Left lung (tissue), 10 donors: Measurements from ENCODE around the gene AAGAB. TPM values are rescaled to one million over a fixed set of nuclear protein-coding genes. Genes with fewer than 3 reads are reported as not detected.

Experiments
- ATAC-seq: fragments of 200-7000 bp; cut with Tn5 transposase; one replicate; pipeline ENCODE4 v1.9.1; 2020; ENCODE audit warnings: moderate library complexity
- DNase-seq, 4 donors: peaks; one replicate each; pipeline ENCODE4 v3.0.0-alpha.2; 2013 to 2020
- H3K27ac ChIP-seq, 2 donors: fragments of 200-600 bp; sonication (generic) in 1 of 2; one replicate each; pipeline versions ENCODE4 v1.5.0 to v1.8.0; 2020 to 2021
- H3K27me3 ChIP-seq, 2 donors: fragments of 200-600 bp; sonication (generic) in 1 of 2; one replicate each; pipeline versions ENCODE4 v1.5.0 to v1.8.0; 2020 to 2021
- H3K36me3 ChIP-seq, 2 donors: fragments of 200-600 bp; sonication (generic) in 1 of 2; one replicate each; pipeline versions ENCODE4 v1.5.0 to v1.8.0; 2020 to 2021
- H3K4me1 ChIP-seq, 2 donors: fragments of 200-600 bp; one replicate each; pipeline ENCODE4 v1.8.0; 2021
- H3K4me3 ChIP-seq, 2 donors: fragments of 200-600 bp; sonication (generic) in 1 of 2; one replicate each; pipeline versions ENCODE4 v1.5.0 to v1.8.0; 2020 to 2021; ENCODE audit warnings: mild to moderate bottlenecking in 1 of 2
- H3K9me3 ChIP-seq, 2 donors: fragments of 200-600 bp; sonication (generic) in 1 of 2; one replicate each; pipeline versions ENCODE4 v1.5.0 to v1.8.0; 2020 to 2021
- intact Hi-C, 2 donors: fragments of 100-400 bp; cut with DNase I; formaldehyde crosslinking; loops; one replicate each; pipeline versions ENCODE4 v1.11.2 to v1.14.2; 2022
- polyA plus RNA-seq, 6 donors: library from polyadenylated mRNA; unstranded; fragments of 120-200 nt; gene quantifications; one replicate each; pipeline ENCODE4 v1.2.1, GENCODE V29; 2013; ENCODE audit not compliant: insufficient read length in 6 of 6
- total RNA-seq, 2 donors: library from RNA; stranded (reverse); fragmentation: NEBNext Ultra II Directional; extraction: Animal tissue kit (Norgen Biotek cat#: 25700); gene quantifications; one replicate each; pipeline ENCODE4 v1.2.1, GENCODE V29; 2021
- TF ChIP-seq, protein P1 (sequence below), 2 donors: fragments of 200-600 bp; sonication (generic) in 1 of 2; IDR thresholded peaks; one replicate each; pipeline versions ENCODE4 v1.5.0 to v1.8.0; 2021; ENCODE audit warnings: antibody characterized with exemption in 2 of 2
- donor health status: DM: no; HTN: yes; CAD: no.
- donor health status: DM: no; HTN: no; CAD: no.

Gene AAGAB
- total and polyA plus RNA-seq, 8 donors: 24.9 to 42.4 (median 29.9) TPM

DNA sequence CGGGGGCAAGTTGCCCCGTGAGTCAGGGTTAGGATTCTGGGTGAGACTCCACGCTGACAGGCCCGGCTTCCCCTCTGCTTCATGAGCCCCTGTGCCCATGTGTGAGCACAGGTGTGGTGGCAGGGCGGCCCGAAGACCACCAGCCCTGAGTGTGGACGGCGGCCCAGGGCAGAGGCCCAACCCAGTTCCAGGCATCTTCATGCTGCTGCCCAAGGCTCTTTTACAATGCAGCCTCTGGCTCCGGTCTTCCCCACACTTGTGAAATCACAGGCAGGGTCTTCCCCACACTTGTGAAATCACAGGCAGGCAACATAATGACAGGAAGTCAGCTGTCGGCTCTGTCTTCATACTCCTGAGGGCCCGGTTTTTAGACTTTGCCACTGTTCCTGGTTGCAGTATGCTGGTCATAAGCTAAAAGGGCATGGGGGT is 78.8 kb downstream of the AAGAB start:
- no peak overlapping the region for H3K4me3 ChIP-seq
- intact Hi-C loops: no loop called here
- ATAC-seq: peak; percentile 35
- H3K27ac ChIP-seq: peak overlapping the region in 1 of 2 donors; percentile 63
- H3K27me3 ChIP-seq: no peaks in the 10 kb centered on the region
- peaks cover 0 to 20% of the 10 kb centered on the region in 2 donors for H3K36me3 ChIP-seq
- DNase-seq: peak in 3 of 4 donors; percentile 67 to 85 (median 84)
- peaks cover 18 to 42% of the 10 kb centered on the region in 2 donors for H3K4me1 ChIP-seq
- TF ChIP-seq, protein P1, sequence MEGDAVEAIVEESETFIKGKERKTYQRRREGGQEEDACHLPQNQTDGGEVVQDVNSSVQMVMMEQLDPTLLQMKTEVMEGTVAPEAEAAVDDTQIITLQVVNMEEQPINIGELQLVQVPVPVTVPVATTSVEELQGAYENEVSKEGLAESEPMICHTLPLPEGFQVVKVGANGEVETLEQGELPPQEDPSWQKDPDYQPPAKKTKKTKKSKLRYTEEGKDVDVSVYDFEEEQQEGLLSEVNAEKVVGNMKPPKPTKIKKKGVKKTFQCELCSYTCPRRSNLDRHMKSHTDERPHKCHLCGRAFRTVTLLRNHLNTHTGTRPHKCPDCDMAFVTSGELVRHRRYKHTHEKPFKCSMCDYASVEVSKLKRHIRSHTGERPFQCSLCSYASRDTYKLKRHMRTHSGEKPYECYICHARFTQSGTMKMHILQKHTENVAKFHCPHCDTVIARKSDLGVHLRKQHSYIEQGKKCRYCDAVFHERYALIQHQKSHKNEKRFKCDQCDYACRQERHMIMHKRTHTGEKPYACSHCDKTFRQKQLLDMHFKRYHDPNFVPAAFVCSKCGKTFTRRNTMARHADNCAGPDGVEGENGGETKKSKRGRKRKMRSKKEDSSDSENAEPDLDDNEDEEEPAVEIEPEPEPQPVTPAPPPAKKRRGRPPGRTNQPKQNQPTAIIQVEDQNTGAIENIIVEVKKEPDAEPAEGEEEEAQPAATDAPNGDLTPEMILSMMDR (IDR thresholded peaks at IDR 0.05): no peak
- no peaks in the 10 kb centered on the region for H3K9me3 ChIP-seq

DNA sequence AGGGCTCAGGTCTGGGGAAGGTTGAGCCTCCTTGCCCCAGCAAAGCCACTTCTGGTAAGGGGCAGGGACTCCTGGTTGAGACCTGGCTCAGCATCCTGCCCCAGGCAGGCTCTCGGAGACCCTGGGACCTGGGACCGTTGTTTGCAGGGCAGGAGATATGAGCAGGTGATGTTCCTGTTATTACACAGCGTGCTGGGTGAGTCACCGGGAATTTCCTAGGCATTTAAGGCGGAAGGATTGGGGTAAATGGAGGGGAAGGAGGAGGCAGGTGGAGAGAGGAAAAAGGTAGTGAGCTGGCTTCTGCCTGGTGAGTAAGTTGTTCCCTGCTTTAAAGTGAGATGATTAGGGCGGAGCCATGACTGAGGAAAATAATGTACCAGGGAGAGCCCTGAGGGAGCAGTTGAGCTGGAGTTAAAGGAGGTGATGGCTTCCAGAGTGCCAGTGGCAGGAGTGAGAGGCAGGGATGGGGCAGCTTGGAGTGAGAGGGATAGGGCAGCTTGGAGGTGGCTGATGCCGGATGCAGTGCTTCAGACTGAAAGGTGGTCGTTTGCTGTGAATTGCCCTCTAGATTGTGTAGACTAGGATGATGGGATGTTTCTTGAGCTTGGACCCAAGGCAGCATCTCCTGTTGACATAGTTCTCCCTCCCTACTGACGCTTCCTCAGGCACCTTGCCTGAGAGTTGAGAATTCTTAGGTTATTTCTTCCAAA is 79.4 kb downstream of the AAGAB start:
- ATAC-seq: peak; percentile 19
- intact Hi-C loops: no loop called here
- peaks cover 0 to 24% of the 10 kb centered on the region in 2 donors for H3K36me3 ChIP-seq

DNA sequence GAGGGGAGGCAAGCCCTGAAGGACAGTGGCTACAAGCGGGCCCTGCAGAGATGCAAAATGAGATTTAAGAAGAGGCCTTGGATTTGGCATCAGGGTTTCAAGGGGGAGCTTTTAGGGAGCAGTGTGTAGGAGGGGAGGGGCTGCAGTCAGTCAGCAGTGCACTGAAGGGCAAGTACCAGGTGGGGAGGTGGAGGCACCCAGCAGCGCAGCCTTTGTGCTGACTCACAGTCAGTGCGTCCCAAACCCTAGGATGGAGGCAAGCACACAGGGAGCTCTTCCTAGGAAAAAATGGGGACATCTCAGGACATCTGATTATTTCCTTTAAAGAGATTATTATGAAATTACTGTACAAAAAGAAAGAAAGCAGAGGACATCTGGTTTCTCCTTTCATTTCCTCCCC is 80.0 kb downstream of the AAGAB start:
- TF ChIP-seq, protein P1 (IDR thresholded peaks at IDR 0.05): no peak
- peaks cover 0 to 24% of the 10 kb centered on the region in 2 donors for H3K36me3 ChIP-seq
- H3K4me1 ChIP-seq: peaks cover 18 to 42% of the 10 kb centered on the region in 2 donors
- no peak overlapping the region for H3K27ac ChIP-seq
- intact Hi-C loops: no loop called here
- H3K9me3 ChIP-seq: no peaks in the 10 kb centered on the region
- H3K27me3 ChIP-seq: no peaks in the 10 kb centered on the region
- no peak overlapping the region for H3K4me3 ChIP-seq
- DNase-seq (no peak), ATAC-seq (no peak)

More for the DNA sequence above, 79.4 kb downstream of the AAGAB start:
- no peaks in the 10 kb centered on the region for H3K27me3 ChIP-seq
- DNase-seq: no peak
- TF ChIP-seq, protein P1 (IDR thresholded peaks at IDR 0.05): no peak
- peaks cover 18 to 42% of the 10 kb centered on the region in 2 donors for H3K4me1 ChIP-seq
- H3K4me3 ChIP-seq: no peak overlapping the region
- H3K27ac ChIP-seq: peak overlapping the region in 1 of 2 donors; percentile 63
- no peaks in the 10 kb centered on the region for H3K9me3 ChIP-seq

DNA sequence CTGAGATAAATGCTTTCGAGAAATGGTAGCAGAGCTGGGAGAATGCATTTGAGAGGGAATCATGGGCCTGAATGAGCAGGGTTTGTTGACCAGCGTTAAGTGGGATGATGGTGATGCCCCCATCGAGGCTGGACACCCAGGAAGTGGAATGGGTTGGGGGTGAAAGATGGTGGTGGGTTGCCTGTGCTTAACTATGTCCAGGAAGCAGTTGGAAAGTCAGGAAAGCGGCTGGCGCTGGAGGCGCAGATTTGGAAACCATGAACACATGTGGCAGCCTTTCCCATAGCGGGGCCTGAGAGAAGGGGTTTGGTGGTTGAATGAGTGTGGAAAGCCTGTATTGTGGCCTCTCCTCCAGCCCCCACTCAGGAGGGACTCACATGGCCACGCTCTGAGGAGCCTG is 80.7 kb downstream of the AAGAB start:
- TF ChIP-seq, protein P1 (IDR thresholded peaks at IDR 0.05): no peak
- no peak for ATAC-seq
- H3K9me3 ChIP-seq: no peaks in the 10 kb centered on the region
- H3K4me3 ChIP-seq: no peak overlapping the region
- H3K36me3 ChIP-seq: peaks cover 0 to 24% of the 10 kb centered on the region in 2 donors
- DNase-seq: no peak
- H3K27ac ChIP-seq: no peak overlapping the region
- intact Hi-C loops: no loop called here
- H3K27me3 ChIP-seq: no peaks in the 10 kb centered on the region
- peaks cover 18 to 42% of the 10 kb centered on the region in 2 donors for H3K4me1 ChIP-seq

DNA sequence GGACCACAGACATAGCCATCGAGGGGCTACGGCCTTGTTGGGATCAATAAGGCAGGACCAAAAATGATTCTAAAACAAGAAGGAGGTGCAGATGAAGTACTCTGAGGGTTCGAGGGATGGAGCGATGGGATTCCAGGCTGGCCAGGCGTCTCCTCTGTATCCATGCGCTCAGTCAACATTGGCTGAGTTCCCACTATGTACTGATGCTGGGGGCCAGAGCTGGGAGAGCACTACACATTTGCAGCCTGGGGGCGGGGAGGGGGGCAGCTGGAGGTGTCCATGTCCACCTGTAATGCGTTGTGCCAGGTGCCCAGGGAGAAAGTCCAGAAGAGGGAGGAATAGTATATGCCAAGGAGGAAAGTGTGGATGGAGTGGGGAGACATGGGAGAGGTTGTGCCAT is 81.5 kb downstream of the AAGAB start:
- Histone ChIP-seq H3K27ac (no peak overlapping the region), H3K36me3 (peaks cover 0 to 29% of the 10 kb centered on the region in 2 donors), H3K4me3 (no peak overlapping the region), H3K27me3 (no peaks in the 10 kb centered on the region), H3K9me3 (no peaks in the 10 kb centered on the region), H3K4me1 (peaks cover 21 to 39% of the 10 kb centered on the region in 2 donors)
- ATAC-seq (no peak), DNase-seq (no peak)
- intact Hi-C loops: no loop called here
- TF ChIP-seq, protein P1 (IDR thresholded peaks at IDR 0.05): no peak
